Hair follicle dermal papilla cell (primary cell): ENCODE data around the gene UBE2G2. TPM values are rescaled to one million over a fixed set of nuclear protein-coding genes. Genes with fewer than 3 reads are reported as not detected.

ENCODE experiments used
- total RNA-seq: library from RNA; depleted of rRNA; stranded (reverse); fragments of >200 nt; gene quantifications from 2 replicates; pipeline ENCODE4 v1.2.3, GENCODE V29; 2012

The UBE2G2 gene
- total RNA-seq = 76.5 and 82.9 TPM in 2 replicates

GRCh38 chr21:44801468-44802395 is at the start of gene UBE2G2:
TSS of gene UBE2G2 (minus strand) at chr21:44801820. CDS start at chr21:44801748, 72 bp downstream.

GRCh38 chr21:44817914-44818639 is 16.5 kb upstream of the UBE2G2 start, which contains the start of gene SUMO3:
TSS of gene SUMO3 (minus strand) at chr21:44818062. CDS start at chr21:44817968, 94 bp downstream.

Other genes starting within 250 kb of the UBE2G2 start
- gene KRTAP10-3, start 243.0 kb downstream of the UBE2G2 start, total RNA-seq = not detected in 2 replicates
- not detected in 2 replicates for gene KRTAP10-4, start 228.1 kb downstream of the UBE2G2 start, total RNA-seq
- not detected in 2 replicates for gene KRTAP10-5, start 221.2 kb downstream of the UBE2G2 start, total RNA-seq
- not detected in 2 replicates for gene KRTAP10-6, start 209.3 kb downstream of the UBE2G2 start, total RNA-seq
- gene KRTAP10-7, start 201.2 kb downstream of the UBE2G2 start, total RNA-seq = not detected in 2 replicates
- not detected in 2 replicates for gene KRTAP10-8, start 189.7 kb downstream of the UBE2G2 start, total RNA-seq
- gene KRTAP10-9, start 174.7 kb downstream of the UBE2G2 start, total RNA-seq = not detected in 2 replicates
- not detected in 2 replicates for gene KRTAP10-10, start 164.5 kb downstream of the UBE2G2 start, total RNA-seq
- gene KRTAP10-11, start 155.4 kb downstream of the UBE2G2 start, total RNA-seq = not detected in 2 replicates
- gene KRTAP12-4, start 147.2 kb downstream of the UBE2G2 start, total RNA-seq = not detected in 2 replicates
- not detected in 2 replicates for gene KRTAP12-3, start 143.9 kb downstream of the UBE2G2 start, total RNA-seq
- gene KRTAP12-2, start 134.9 kb downstream of the UBE2G2 start, total RNA-seq = not detected in 2 replicates
- not detected in 2 replicates for gene KRTAP12-1, start 119.7 kb downstream of the UBE2G2 start, total RNA-seq
- not detected in 2 replicates for gene KRTAP10-12, start 104.6 kb downstream of the UBE2G2 start, total RNA-seq
- not detected in 2 replicates for gene TSPEAR, start 90.2 kb downstream of the UBE2G2 start, total RNA-seq
- gene SUMO3, start 16.2 kb upstream of the UBE2G2 start, total RNA-seq = 108 and 127 TPM in 2 replicates
- 288 and 314 TPM in 2 replicates for gene PTTG1IP, start 71.9 kb upstream of the UBE2G2 start, total RNA-seq
- gene ITGB2, start 119.1 kb upstream of the UBE2G2 start, total RNA-seq = 2.1 and 3.4 TPM in 2 replicates
- gene SLX9, start 138.2 kb upstream of the UBE2G2 start, total RNA-seq = 9.6 and 14.8 TPM in 2 replicates